Neutrophil (primary cell): ENCODE data around the gene GLDC.

Source experiments
- H3K27ac ChIP-seq: fragments of 200-600 bp; sonication (generic); 2 replicates; pipeline ENCODE4 v1.5.1; 2016; ENCODE audit warnings: mild to moderate bottlenecking, moderate library complexity
- H3K27me3 ChIP-seq: fragments of 200-600 bp; sonication (generic); 2 replicates; pipeline ENCODE4 v1.6.0; 2016; ENCODE audit warnings: mild to moderate bottlenecking
- H3K36me3 ChIP-seq: fragments of 200-600 bp; sonication (generic); 2 replicates; pipeline ENCODE4 v1.5.1; 2017
- H3K4me1 ChIP-seq, 2 experiments: fragments of 200-600 bp in 1 of 2; sonication (generic) in 1 of 2; 1 replicate in 1 of 2; 2 replicates in 1 of 2; pipeline versions ENCODE4 v1.5.1 to v1.6.1; 2013 to 2016; ENCODE audit warnings: low read depth in 1 of 2, low read length in 1 of 2, mild to moderate bottlenecking in 1 of 2, moderate library complexity in 1 of 2; ENCODE audit not compliant: control insufficient read depth in 1 of 2, insufficient read depth in 1 of 2
- H3K4me3 ChIP-seq, 2 experiments: fragments of 200-600 bp in 1 of 2; sonication (generic) in 1 of 2; 1 replicate in 1 of 2; 2 replicates in 1 of 2; pipeline ENCODE4 v1.5.1; 2013 to 2016; ENCODE audit warnings: low read depth in 1 of 2, low read length in 1 of 2, mild to moderate bottlenecking in 1 of 2, moderate library complexity in 1 of 2
- H3K9me3 ChIP-seq: fragments of 200-600 bp; sonication (generic); 2 replicates; pipeline ENCODE4 v1.5.1; 2016
- TF ChIP-seq, protein P1 (sequence below): fragments of 200-600 bp; sonication (generic); IDR thresholded peaks from 2 replicates; pipeline ENCODE4 v1.5.1; 2016; ENCODE audit warnings: antibody characterized with exemption

The GLDC gene

DNA sequence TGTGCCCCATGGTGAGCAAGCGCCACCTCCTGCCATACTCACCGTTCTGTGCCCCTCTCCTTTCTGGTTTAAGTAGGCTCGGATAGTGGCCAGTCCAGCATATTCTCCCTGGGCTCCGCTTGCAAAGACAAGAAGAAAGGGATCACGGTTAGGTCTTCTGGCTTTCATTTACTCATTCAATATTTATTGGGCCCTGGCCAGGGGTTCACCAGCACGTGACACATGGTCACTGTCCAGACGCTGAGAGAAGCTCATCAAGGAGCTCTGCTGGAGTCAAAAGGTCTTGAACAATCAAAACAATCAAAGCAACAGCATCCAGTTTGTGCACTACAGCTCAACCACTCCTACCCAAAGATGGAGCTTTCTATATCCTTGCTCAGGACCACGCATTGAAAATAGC, 80.2 kb downstream of the GLDC start:
- Histone ChIP-seq H3K4me1 (no peaks in the 10 kb centered on the region), H3K36me3 (no peaks in the 10 kb centered on the region), H3K27ac (no peak overlapping the region), H3K4me3 (no peak overlapping the region), H3K9me3 (no peaks in the 10 kb centered on the region), H3K27me3 (no peaks in the 10 kb centered on the region)
- TF ChIP-seq, protein P1, sequence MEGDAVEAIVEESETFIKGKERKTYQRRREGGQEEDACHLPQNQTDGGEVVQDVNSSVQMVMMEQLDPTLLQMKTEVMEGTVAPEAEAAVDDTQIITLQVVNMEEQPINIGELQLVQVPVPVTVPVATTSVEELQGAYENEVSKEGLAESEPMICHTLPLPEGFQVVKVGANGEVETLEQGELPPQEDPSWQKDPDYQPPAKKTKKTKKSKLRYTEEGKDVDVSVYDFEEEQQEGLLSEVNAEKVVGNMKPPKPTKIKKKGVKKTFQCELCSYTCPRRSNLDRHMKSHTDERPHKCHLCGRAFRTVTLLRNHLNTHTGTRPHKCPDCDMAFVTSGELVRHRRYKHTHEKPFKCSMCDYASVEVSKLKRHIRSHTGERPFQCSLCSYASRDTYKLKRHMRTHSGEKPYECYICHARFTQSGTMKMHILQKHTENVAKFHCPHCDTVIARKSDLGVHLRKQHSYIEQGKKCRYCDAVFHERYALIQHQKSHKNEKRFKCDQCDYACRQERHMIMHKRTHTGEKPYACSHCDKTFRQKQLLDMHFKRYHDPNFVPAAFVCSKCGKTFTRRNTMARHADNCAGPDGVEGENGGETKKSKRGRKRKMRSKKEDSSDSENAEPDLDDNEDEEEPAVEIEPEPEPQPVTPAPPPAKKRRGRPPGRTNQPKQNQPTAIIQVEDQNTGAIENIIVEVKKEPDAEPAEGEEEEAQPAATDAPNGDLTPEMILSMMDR: no peak

- H3K27me3 ChIP-seq: no peaks in the 10 kb centered on the region
- H3K9me3 ChIP-seq: no peaks in the 10 kb centered on the region
- H3K4me3 ChIP-seq: no peak overlapping the region
- no peaks in the 10 kb centered on the region for H3K4me1 ChIP-seq
- TF ChIP-seq, protein P1: no peak
- H3K36me3 ChIP-seq: no peaks in the 10 kb centered on the region
- H3K27ac ChIP-seq: no peak overlapping the region
Measured at GRCh38 chr9:6564868-6565267, 80.7 kb downstream of the GLDC start.

DNA sequence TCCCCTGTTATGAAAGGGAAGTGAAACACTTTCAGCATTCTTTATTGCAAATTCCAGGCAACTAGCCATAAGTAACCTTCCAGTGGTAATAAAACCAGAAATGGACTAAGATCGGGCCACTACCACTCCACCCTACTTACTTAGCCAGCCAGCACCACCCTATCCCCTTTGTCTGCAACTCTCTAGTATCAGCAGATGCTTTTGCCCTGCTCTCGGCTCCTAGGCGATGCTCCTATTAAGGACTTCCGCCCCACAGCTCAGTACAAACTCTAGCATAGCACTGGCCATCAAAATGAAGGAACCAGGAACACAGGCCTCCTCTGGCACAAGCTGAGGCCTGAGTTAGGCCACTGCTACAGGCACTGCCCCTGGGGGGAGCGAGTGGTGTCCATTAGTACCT, 81.2 kb downstream of the GLDC start:
- TF ChIP-seq, protein P1: no peak
- no peaks in the 10 kb centered on the region for H3K4me1 ChIP-seq
- H3K9me3 ChIP-seq: no peaks in the 10 kb centered on the region
- H3K4me3 ChIP-seq: no peak overlapping the region
- H3K27ac ChIP-seq: no peak overlapping the region
- H3K27me3 ChIP-seq: no peaks in the 10 kb centered on the region
- H3K36me3 ChIP-seq: no peaks in the 10 kb centered on the region

- Histone ChIP-seq H3K4me1 (no peaks in the 10 kb centered on the region), H3K4me3 (no peak overlapping the region), H3K9me3 (no peaks in the 10 kb centered on the region), H3K27ac (no peak overlapping the region), H3K27me3 (no peaks in the 10 kb centered on the region), H3K36me3 (no peaks in the 10 kb centered on the region)
- TF ChIP-seq, protein P1: no peak
Measured at GRCh38 chr9:6562871-6563430, 82.6 kb downstream of the GLDC start.

GRCh38 chr9:6562201-6562600, 83.3 kb downstream of the GLDC start:
- Histone ChIP-seq H3K9me3 (no peaks in the 10 kb centered on the region), H3K36me3 (no peaks in the 10 kb centered on the region), H3K4me3 (no peak overlapping the region), H3K4me1 (no peaks in the 10 kb centered on the region), H3K27me3 (no peaks in the 10 kb centered on the region), H3K27ac (no peak overlapping the region)
- TF ChIP-seq, protein P1: no peak
